ENCODE data around the gene PITPNC1. TPM values are rescaled to one million over a fixed set of nuclear protein-coding genes. Genes with fewer than 3 reads are reported as not detected.

The PITPNC1 gene
- total and polyA plus RNA-seq, 2 donors (not counting 3 experiments of a cell fraction or from before 2014, with no cell fraction given), result 2.4 to 9.6 TPM

- Histone ChIP-seq H3K27ac (ENCODE audit: insufficient read depth, low read depth, low read length) (peak overlapping the region; percentile 46), H3K4me2 (ENCODE audit: insufficient read depth, low read length) (no peak overlapping the region), H3K36me3 (ENCODE audit: control insufficient read depth in 2 of 2, extremely low read depth in 1 of 2, insufficient read depth in 2 of 2, low read length in 2 of 2) (no peaks in the 10 kb centered on the region), H3K4me3 (replicated peaks in 1 of 3; ENCODE audit: insufficient read depth in 1 of 3, low read depth in 1 of 3, low read length in 3 of 3) (no peak overlapping the region), H3K9me1 (replicated peaks; ENCODE audit: control insufficient read depth, extremely low read depth, insufficient read depth, low read length) (no peaks in the 10 kb centered on the region), H4K20me1 (replicated peaks; ENCODE audit: control insufficient read depth, extremely low read depth, insufficient read depth, low read length) (no peaks in the 10 kb centered on the region), H3K4me1 (ENCODE audit: control insufficient read depth, extremely low read depth, insufficient read depth, low read length) (peaks cover 12% of the 10 kb centered on the region), H3K9ac (replicated peaks; ENCODE audit: extremely low read depth, insufficient read depth, low read length) (no peak overlapping the region), H3K79me2 (ENCODE audit: control insufficient read depth, insufficient read depth, low read length) (no peaks in the 10 kb centered on the region), H3K27me3 (ENCODE audit: control insufficient read depth in 2 of 2, insufficient read depth in 2 of 2, low read length in 2 of 2) (no peaks in the 10 kb centered on the region), H3K9me3 (replicated peaks; ENCODE audit: control insufficient read depth, insufficient read depth, low read length) (no peaks in the 10 kb centered on the region), H2AFZ (ENCODE audit: low read depth, low read length) (no peak overlapping the region)
- TF ChIP-seq FOS (IDR thresholded peaks at IDR 0.05; ENCODE audit: borderline replicate concordance, insufficient read depth, low read length) (no peak), MYC (IDR thresholded peaks at IDR 0.05; ENCODE audit: low read depth, low read length) (no peak), JUN (IDR thresholded peaks at IDR 0.05; ENCODE audit: borderline replicate concordance, insufficient read depth, insufficient read length, low read depth) (no peak), GATA2 (IDR thresholded peaks at IDR 0.05; ENCODE audit: insufficient read depth, insufficient read length, low read depth, low read length) (no peak), POLR2AphosphoS5 (IDR thresholded peaks at IDR 0.05; ENCODE audit: insufficient read depth, low read depth, low read length) (no peak), EZH2 (IDR thresholded peaks at IDR 0.05; ENCODE audit: borderline replicate concordance, low read depth, low read length, severe bottlenecking) (no peak), POLR2A (IDR thresholded peaks at IDR 0.05; ENCODE audit: low read depth, low read length) (no peak)
- TF ChIP-seq, protein P1, sequence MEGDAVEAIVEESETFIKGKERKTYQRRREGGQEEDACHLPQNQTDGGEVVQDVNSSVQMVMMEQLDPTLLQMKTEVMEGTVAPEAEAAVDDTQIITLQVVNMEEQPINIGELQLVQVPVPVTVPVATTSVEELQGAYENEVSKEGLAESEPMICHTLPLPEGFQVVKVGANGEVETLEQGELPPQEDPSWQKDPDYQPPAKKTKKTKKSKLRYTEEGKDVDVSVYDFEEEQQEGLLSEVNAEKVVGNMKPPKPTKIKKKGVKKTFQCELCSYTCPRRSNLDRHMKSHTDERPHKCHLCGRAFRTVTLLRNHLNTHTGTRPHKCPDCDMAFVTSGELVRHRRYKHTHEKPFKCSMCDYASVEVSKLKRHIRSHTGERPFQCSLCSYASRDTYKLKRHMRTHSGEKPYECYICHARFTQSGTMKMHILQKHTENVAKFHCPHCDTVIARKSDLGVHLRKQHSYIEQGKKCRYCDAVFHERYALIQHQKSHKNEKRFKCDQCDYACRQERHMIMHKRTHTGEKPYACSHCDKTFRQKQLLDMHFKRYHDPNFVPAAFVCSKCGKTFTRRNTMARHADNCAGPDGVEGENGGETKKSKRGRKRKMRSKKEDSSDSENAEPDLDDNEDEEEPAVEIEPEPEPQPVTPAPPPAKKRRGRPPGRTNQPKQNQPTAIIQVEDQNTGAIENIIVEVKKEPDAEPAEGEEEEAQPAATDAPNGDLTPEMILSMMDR (IDR thresholded peaks at IDR 0.05; ENCODE audit: extremely low read depth in 1 of 2, insufficient read depth in 1 of 2, low read depth in 1 of 2, low read length in 2 of 2), result no peak
- TF ChIP-seq, protein P2, sequence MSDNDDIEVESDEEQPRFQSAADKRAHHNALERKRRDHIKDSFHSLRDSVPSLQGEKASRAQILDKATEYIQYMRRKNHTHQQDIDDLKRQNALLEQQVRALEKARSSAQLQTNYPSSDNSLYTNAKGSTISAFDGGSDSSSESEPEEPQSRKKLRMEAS (IDR thresholded peaks at IDR 0.05; ENCODE audit: insufficient read depth, insufficient read length), result no peak
- DNase-seq (ENCODE audit: low read depth, low spot score), result no peak
- FAIRE-seq, result no peak
- dilution Hi-C loops (cut with MboI; ENCODE audit: extremely low pct_ligation_motif_present, low sequenced_read_pairs), result no loop called here
- ChIA-PET POLR2A (no interaction called here), CTCF (interaction anchor here (1.0 kb wide), 1 partner anchor 17 kb away, joined by 3 read pairs; no protein-coding TSS in a partner anchor)
- BruUV-seq (replicated peaks), result no TSS peak
- intact Hi-C loops (cut with micrococcal nuclease), result loop anchor here (1.0 to 5.0 kb wide), 3 partner anchors 19 to 170 kb away; no protein-coding TSS in a partner anchor
Observed at GRCh38 chr17:67548693-67549092, 171.6 kb downstream of the PITPNC1 start.

Data from endothelial cell of umbilical vein (primary cell).